ENCODE data around the gene BARD1. TPM values are rescaled to one million over a fixed set of nuclear protein-coding genes. Genes with fewer than 3 reads are reported as not detected.

BARD1 gene
- total RNA-seq, 1 experiment from 2014 or later: 20.0 TPM

- CTCF ChIA-PET: no interaction called here
- POLR2A ChIA-PET (ENCODE audit: unreplicated experiment): no interaction called here
- H3K9me3 ChIP-seq (ENCODE audit: low read length): no peaks in the 10 kb centered on the region
- no peaks in the 10 kb centered on the region for H3F3A ChIP-seq (ENCODE audit: low read length, unreplicated experiment)
- no peak overlapping the region for H3K4me3 ChIP-seq (ENCODE audit: low read length)
- H3K27me3 ChIP-seq (ENCODE audit: low read length): no peaks in the 10 kb centered on the region
- H3K27ac ChIP-seq (ENCODE audit: low read length): no peak overlapping the region
- no peaks in the 10 kb centered on the region for H3K9me2 ChIP-seq (replicated peaks; ENCODE audit: low read length)
- H3K79me2 ChIP-seq (ENCODE audit: low read length): peaks cover 94% of the 10 kb centered on the region
- H2AFZ ChIP-seq (ENCODE audit: low read length): no peak overlapping the region
- no peak overlapping the region for H3K9ac ChIP-seq (ENCODE audit: low read length)
- intact Hi-C loops (cut with micrococcal nuclease): no loop called here
- DNase-seq (no peak), ATAC-seq (no peak)
- no peak overlapping the region for H3K4me2 ChIP-seq (ENCODE audit: low read length)
- TF ChIP-seq CTCF (conservative IDR thresholded peaks at IDR 0.05; ENCODE audit: low read depth, low read length): no peak
- no peak for TF ChIP-seq EZH2 (IDR thresholded peaks at IDR 0.05; ENCODE audit: low read length, unreplicated experiment)
- no peak for TF ChIP-seq EZH2phosphoT487 (IDR thresholded peaks at IDR 0.05; ENCODE audit: borderline replicate concordance, low read length)
- peaks cover 41% of the 10 kb centered on the region for H4K20me1 ChIP-seq (ENCODE audit: low read length)
- H3K4me1 ChIP-seq (ENCODE audit: insufficient read depth, low read length): peaks cover 14% of the 10 kb centered on the region
- H3K36me3 ChIP-seq (ENCODE audit: low read depth, low read length): no peaks in the 10 kb centered on the region
- no TSS peak for BruUV-seq (replicated peaks)
Observed at GRCh38 chr2:214801768-214802397, 7.6 kb downstream of the BARD1 start.

- no peaks in the 10 kb centered on the region for H3F3A ChIP-seq (ENCODE audit: low read length, unreplicated experiment)
- POLR2A ChIA-PET (ENCODE audit: unreplicated experiment): no interaction called here
- H3K9ac ChIP-seq (ENCODE audit: low read length): no peak overlapping the region
- peaks cover 36% of the 10 kb centered on the region for H4K20me1 ChIP-seq (ENCODE audit: low read length)
- H3K9me3 ChIP-seq (ENCODE audit: low read length): no peaks in the 10 kb centered on the region
- no TSS peak for BruUV-seq (replicated peaks)
- H3K36me3 ChIP-seq (ENCODE audit: low read depth, low read length): no peaks in the 10 kb centered on the region
- CTCF ChIA-PET: no interaction called here
- no peaks in the 10 kb centered on the region for H3K27me3 ChIP-seq (ENCODE audit: low read length)
- H3K4me2 ChIP-seq (ENCODE audit: low read length): no peak overlapping the region
- no peak for DNase-seq
- H3K79me2 ChIP-seq (ENCODE audit: low read length): peaks cover 93% of the 10 kb centered on the region
- H3K4me1 ChIP-seq (ENCODE audit: insufficient read depth, low read length): peaks cover 8% of the 10 kb centered on the region
- H2AFZ ChIP-seq (ENCODE audit: low read length): no peak overlapping the region
- TF ChIP-seq EZH2 (IDR thresholded peaks at IDR 0.05; ENCODE audit: low read length, unreplicated experiment) (no peak), CTCF (conservative IDR thresholded peaks at IDR 0.05; ENCODE audit: low read depth, low read length) (no peak), EZH2phosphoT487 (IDR thresholded peaks at IDR 0.05; ENCODE audit: borderline replicate concordance, low read length) (no peak)
- no peak overlapping the region for H3K4me3 ChIP-seq (ENCODE audit: low read length)
- H3K27ac ChIP-seq (ENCODE audit: low read length): no peak overlapping the region
- intact Hi-C loops (cut with micrococcal nuclease): no loop called here
- no peak for ATAC-seq
- no peaks in the 10 kb centered on the region for H3K9me2 ChIP-seq (replicated peaks; ENCODE audit: low read length)
Observed at GRCh38 chr2:214801068-214801467, 8.4 kb downstream of the BARD1 start.

- DNase-seq: no peak
- H3K27me3 ChIP-seq (ENCODE audit: low read length): no peaks in the 10 kb centered on the region
- no peak for TF ChIP-seq EZH2phosphoT487 (IDR thresholded peaks at IDR 0.05; ENCODE audit: borderline replicate concordance, low read length)
- no peak for TF ChIP-seq EZH2 (IDR thresholded peaks at IDR 0.05; ENCODE audit: low read length, unreplicated experiment)
- TF ChIP-seq CTCF (conservative IDR thresholded peaks at IDR 0.05; ENCODE audit: low read depth, low read length): no peak
- H3K9me3 ChIP-seq (ENCODE audit: low read length): no peaks in the 10 kb centered on the region
- peaks cover 85% of the 10 kb centered on the region for H3K79me2 ChIP-seq (ENCODE audit: low read length)
- CTCF ChIA-PET: no interaction called here
- no peak overlapping the region for H3K4me3 ChIP-seq (ENCODE audit: low read length)
- H3K27ac ChIP-seq (ENCODE audit: low read length): no peak overlapping the region
- no peak overlapping the region for H3K9ac ChIP-seq (ENCODE audit: low read length)
- H3F3A ChIP-seq (ENCODE audit: low read length, unreplicated experiment): no peaks in the 10 kb centered on the region
- no peak overlapping the region for H3K4me2 ChIP-seq (ENCODE audit: low read length)
- ATAC-seq: no peak
- no peaks in the 10 kb centered on the region for H3K4me1 ChIP-seq (ENCODE audit: insufficient read depth, low read length)
- POLR2A ChIA-PET (ENCODE audit: unreplicated experiment): no interaction called here
- intact Hi-C loops (cut with micrococcal nuclease): no loop called here
- H4K20me1 ChIP-seq (ENCODE audit: low read length): peaks cover 30% of the 10 kb centered on the region
- no peaks in the 10 kb centered on the region for H3K9me2 ChIP-seq (replicated peaks; ENCODE audit: low read length)
- H2AFZ ChIP-seq (ENCODE audit: low read length): no peak overlapping the region
- no TSS peak for BruUV-seq (replicated peaks)
- peaks cover 5% of the 10 kb centered on the region; the same call in 1 of the 2 replicates for H3K36me3 ChIP-seq (ENCODE audit: low read depth, low read length)
Observed at GRCh38 chr2:214800180-214800579, 9.3 kb downstream of the BARD1 start.
